OCI-LY3 (cell line): ENCODE data around the gene FAF2.

ENCODE experiments used
- CTCF ChIP-seq: fragments of 200-600, 300-600 bp; sonication (generic); IDR thresholded peaks from 2 replicates; pipeline ENCODE4 v1.5.1; 2014; ENCODE audit warnings: antibody characterized with exemption, low read length, low read depth
- EZH2phosphoT487 ChIP-seq: fragments of 200-600 bp; shearing (Covaris generic); IDR thresholded peaks from 2 replicates; pipeline ENCODE4 v1.6.1; 2018; ENCODE audit warnings: antibody characterized with exemption, mixed run types, low read depth

GRCh38 chr5:176444742-176445141 is 3.4 kb upstream of the FAF2 start:
- TF ChIP-seq CTCF (no peak), EZH2phosphoT487 (no peak)
